ENCODE measurements around the gene XYLB.
"Not testable (repeated sequence)": the region's sequence is repeated elsewhere in the genome, so short reads cannot be mapped to it uniquely, and the experiment has no call there.

Gene XYLB

GRCh38 chr3:38397320-38397719 lies 50.7 kb downstream of the XYLB start:
- DNase-seq = no peak

DNA sequence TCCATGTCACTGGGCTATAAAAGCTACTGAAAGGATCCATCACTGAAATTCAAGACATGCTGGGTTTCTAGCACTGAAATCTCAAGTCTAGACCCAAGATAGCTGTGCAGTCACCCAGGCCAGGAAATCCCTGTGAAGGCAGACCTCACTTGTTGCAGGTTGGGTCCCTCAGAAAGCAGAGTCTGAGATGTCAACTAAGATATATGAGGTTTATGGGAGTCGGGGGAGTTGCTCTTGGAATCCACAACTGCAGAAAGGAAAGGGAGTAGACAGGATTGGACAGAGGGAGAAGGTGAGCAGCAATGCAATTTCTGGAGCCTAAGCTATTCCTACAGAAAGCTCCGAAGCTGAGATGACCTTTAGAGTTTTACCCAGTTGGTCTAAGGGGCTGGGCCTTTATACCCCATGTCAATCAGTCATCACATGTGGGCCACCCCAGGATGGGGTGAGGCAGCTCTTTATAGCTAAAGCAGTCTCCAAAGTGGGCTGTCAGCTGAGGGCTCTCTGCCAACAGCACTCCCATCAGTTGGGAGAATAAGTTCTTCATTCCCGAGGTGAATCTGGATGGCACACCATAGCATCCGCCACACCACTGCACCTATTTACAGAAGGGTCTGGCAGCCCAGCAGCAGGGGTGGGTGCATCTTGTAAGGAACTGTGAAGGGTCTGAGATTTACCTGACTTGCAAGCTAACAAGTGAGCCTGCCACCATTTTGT lies 54.8 kb downstream of the XYLB start:
- no peak for DNase-seq

DNA sequence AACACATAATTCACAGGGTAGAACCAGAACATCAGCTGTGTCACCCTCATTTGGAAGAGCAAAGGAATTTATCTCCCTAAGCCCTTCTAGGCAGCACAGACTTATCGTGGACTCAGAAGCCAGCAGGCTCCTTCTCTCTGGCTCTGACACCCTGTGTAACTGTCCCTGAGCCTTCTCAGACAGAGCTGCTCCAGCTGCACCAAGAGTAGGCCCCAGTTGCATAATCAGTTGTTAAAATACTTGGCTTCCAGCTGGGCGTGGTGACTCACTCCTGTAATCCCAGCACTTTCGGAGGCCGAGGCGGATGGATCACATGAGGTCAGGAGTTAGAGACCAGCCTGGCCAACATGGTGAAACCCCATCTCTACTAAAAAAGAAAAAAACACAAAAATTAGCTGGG lies 57.7 kb downstream of the XYLB start:
- DNase-seq = no peak

- DNase-seq = no peak
These were observed 65.0 kb downstream of the XYLB start for GRCh38 chr3:38411591-38411990.

DNA sequence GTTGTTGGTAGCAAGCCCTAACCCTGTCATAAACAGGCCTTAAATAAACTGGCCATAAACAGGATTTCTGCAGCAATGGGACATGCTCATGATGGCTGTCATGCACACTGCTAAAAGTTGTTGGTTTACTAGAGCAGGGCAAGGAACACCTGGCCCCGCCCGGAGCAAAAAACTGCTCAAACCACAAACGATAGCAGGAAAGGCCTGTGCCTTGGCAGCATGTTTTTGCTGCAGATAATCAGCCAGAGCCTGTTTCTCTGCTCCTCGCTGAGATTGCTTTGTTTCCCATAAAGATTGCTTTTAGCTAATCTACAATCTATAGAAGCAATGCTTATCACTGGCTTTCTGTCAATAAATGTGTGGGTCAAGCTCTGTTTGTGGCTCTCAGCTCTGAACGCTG lies 74.2 kb downstream of the XYLB start:
- peak; percentile 4 for DNase-seq

DNA sequence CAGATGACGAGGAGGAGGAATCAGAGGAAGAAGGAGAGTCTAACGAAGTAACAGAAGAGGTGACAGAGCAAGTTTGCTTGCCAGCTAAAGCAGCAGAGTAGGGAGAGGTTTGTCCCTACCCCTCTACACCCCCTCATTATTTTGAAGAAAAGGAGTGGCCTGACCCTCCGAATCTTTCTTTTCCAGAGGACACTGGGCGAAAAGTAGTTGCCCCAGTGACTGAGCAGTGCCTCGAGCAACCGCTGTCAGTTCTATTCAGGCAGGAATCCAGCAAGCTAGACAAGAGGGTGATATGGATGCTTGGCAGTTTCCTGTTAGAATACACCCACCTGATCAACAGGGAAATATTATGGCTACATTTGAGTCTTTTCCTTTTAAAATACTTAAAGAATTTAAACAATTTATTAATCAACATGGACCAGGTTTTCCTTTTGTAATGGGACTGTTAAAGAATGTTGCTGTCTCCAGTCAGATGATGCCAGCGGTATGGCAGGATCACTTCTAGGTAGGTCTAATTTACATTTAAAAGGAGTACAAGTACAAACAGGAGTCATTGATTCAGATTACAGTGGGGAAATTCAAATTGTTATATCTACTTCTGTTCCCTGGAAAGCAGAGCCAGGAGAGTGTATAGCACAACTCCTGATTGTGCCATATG lies 75.2 kb downstream of the XYLB start:
- no peak for DNase-seq

DNA sequence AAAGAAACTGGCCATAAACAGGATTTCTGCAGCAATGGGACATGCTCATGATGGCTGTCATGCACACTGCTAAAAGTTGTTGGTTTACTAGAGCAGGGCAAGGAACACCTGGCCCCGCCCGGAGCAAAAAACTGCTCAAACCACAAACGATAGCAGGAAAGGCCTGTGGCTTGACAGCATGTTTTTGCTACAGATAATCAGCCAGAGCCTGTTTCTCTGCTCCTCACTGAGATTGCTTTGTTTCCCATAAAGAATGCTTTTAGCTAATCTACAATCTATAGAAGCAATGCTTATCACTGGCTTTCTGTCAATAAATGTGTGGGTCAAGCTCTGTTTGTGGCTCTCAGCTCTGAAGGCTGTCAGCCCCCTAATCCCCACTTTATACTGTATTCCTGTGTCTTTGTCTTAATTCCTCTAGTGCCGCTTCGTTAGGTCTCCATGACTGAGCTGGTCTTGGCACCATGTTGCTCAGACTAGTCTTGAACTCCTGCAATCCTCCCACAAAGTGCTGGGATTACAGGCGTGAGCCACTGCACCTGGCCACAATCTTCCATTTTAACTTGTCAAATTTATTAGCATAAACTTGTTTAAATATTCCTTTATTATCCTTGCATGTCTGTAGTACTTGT lies 80.3 kb downstream of the XYLB start:
- DNase-seq = peak; percentile 35

DNA sequence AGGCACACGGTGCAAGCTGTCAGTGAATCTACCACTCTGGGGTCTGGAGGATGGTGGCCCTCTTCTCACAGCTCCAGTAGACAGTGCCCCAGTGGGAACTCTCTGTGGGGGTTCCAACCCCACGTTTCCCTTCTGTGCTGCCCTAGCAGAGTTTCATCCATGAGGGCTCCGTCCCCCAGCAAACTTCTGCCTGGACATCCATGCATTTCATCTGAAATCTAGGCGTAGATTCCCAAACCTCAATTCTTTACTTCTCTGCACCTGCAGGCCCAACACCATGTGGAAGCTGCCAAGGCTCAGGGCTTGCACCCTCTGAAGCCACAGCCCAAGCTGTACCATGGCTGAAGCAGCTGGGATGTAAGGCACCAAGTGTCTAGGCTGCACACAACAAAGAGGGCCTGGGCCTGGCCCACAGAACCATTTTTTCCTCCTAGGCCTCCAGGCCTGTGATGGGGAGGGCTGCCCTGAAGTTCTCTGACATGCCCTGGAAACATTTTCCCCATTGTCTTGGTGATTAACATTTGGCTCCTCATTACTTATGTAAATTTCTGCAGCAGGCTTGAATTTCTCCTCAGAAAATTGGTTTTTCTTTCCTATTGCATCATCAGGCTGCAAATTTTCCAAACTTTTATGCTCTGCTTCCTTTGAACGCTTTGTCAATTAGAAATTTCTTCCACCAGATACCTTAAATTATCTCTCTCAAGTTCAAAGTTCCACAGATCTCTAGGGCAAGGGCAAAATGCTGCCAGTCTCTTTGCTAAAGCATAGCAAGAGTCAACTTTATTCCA lies 86.5 kb downstream of the XYLB start:
- DNase-seq = not testable (repeated sequence)

DNA sequence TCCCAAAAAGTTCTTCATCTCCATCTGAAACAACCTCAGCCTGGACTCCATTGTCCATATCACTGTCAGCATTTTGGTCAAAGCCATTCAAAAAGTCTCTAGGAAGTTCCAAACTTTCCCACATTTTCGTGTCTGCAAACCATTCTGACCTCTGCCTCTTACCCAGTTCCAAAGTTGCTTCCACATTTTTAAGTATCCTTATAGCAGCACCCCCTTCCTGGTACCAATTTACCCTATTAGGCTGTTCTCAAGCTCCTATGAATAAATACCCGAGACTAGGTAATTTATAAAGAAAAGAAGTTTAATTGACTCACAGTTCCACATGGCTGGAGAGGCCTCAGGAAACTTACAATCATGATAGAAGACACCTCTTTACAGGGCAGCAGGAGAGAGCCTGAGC lies 87.1 kb downstream of the XYLB start:
- DNase-seq = not testable (repeated sequence)

GRCh38 chr3:38438436-38439069 lies 92.0 kb downstream of the XYLB start:
- peak; percentile 40 for DNase-seq

DNA sequence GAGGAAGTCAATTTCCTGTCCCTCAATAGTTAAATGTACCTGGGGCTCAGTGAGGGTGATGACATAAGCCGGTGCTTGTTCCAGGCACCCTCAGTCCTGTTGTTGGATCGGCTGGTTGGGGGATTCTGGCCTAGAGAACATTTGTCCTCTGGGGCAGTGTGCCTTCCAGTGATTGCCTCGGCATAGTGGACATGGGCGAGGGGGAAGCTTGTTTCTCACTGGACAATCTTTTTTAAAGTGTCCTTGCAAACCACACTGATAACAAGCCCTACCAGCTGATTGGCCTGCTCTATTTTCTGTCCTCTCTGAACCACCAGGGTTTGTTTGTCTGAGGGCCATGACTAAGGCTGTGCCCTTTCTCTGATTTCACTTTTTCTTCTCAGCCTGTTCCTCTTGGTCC lies 96.6 kb downstream of the XYLB start:
- not testable (repeated sequence) for DNase-seq

DNA sequence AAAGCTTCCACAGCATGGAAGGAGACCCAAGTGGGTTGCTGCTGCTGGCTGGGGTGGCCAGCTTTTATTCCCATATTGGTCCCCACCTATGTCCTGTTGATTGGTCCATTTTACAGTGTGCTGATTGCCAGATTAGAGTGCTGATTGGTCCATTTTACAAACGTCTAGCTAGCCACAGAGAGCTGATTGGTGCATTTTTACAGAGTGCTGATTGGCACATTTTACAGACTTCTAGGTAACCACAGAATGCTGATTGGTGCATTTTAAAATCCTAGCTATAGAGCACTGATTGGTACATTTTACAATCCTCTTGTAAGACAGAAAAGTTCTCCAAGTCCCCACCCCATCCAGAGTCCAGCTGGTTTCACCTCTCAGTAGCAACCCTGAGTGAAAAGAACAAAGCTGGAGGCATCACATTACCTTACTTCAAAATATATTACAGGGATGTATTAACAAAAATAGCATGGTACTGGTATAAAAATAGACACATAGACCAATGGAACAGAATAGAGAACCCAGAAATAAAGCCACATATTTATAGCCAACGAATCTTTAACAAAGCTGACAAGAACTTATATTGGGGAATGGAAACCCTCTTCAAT lies 99.6 kb downstream of the XYLB start:
- DNase-seq = no peak

GRCh38 chr3:38446812-38447211 lies 100.2 kb downstream of the XYLB start:
- DNase-seq = no peak

DNA sequence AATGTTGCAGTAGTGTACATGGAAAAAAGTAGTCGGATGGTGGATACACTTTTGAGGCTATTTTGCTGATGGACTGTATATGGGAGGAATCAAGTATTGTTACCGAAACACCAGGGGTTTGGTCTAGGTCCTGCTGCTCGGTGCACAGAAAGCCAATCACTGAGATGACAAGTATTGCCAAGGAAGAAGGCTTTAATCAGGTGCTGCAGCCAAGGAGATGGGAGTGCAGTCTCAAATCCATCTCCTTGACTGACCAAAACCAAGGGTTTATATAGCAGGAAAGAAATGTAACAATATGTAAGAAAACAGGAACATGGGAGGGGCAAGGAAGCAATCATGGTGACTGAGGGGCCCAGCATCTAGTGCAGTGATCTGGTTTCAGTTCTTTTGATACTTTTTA lies 104.3 kb downstream of the XYLB start:
- no peak for DNase-seq

DNA sequence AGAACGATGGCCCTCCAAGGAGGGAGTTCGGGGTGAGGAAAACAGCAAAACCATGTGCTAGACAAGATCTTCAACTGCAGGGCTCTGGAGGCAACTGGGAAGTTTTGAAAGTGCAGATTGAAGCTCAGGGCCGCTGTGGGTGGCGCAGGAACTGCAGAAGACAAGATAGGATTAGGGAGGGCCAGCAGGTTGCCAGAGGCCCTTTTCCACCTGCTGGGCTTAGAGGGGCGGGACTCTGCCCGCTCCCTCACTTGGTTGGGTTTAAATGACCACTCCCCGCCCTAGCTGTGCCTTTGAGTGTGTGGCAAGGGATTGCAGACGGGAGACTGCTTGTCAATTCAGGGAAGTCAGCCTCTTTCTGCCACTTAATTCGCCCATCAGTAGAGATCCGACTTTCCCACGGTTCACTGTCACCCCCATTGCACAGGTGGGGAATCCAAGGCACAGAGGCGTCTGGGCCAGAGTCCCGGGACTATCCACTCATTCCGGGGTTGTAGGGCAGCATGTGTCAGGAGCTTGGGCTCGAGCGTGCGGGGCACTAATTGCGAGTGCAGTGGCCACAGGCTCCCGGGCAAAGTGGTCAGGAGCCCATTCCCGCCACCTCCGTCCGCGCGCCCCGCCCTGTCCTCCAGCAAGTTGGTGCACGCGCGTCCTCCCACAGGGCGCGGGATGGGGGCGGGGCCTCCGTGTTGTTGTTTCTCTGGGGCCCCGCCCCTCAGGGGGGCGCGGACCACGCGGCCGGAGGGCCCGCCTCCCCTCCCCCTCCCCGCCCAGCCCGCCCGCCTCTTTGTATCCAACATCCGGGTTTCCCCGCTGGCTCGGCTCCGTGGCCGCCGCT lies 106.7 kb downstream of the XYLB start, which contains the start of gene ACVR2B:
Gene ACVR2B, plus strand, starts transcription at position 816 of the 838 bp plus-strand sequence. CDS start 433 bp downstream, outside the sequence.
- DNase-seq = peak; percentile 76

DNA sequence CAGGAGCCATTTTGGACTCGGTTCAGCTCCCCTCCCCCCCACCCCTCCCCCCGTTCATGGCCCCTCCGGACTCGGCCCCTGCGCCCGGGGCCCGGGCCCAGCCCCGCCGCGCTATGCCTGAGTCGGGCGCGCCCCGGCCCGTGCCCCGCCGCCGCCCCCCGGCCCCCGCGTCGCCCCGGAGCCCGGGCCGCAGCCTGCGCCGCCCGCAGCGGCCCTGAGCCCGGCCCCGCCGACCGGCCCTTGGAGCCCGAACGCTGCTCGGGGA lies 107.3 kb downstream of the XYLB start:
- no peak for DNase-seq

- peak; percentile 28 for DNase-seq
These were observed 107.7 kb downstream of the XYLB start for GRCh38 chr3:38454178-38454883.

- DNase-seq = peak; percentile 32
These were observed 108.5 kb downstream of the XYLB start for GRCh38 chr3:38454884-38455638.

DNA sequence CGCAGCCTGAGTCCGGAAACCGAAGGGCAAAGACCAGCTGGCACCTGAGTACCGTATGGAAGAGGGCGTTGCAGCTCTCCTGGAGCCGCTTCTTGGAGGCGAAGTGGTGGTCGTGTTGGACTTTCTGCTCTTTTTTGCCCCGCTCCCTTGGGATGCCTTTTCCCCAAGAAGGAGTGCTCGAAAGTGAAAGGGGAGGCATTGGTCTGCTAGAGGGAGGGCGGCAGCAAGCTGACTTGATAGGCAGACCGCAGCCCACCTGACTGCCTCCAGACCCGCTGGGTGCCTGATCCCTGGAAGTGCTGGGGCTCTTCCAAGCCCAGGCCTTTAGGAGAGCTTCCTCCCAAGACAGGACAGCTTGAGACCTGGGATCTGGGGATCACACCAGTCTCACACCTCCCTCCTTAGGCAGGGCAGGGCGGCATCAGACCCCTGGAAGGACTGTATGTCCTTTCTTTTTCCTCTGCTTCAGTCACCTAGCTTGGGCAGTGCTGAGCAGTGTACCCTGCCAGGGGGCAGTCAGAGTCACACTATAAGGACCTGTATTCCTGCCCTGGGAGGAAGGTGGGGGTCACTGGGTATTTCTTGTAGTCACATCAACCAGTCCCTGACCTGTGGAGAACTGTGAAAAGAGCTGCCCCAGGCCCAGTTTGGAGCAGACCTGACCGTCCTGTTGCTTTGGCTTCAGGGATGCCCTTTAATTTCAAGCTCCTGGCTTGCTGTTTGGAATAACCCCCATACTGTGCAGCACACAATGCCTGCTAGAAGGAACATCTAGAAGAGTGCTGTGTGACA lies 109.2 kb downstream of the XYLB start:
- no peak for DNase-seq
